PC-3 (cell line): ENCODE measurements around the gene RFC2. TPM values are rescaled to one million over a fixed set of nuclear protein-coding genes. Genes with fewer than 3 reads are reported as not detected.

Experiments used
- ATAC-seq: fragments of 200-7000 bp; cut with Tn5 transposase; 2 replicates; pipeline ENCODE4 v1.9.1; 2020; ENCODE audit warnings: mild to moderate bottlenecking, moderate library complexity
- BruUV-seq: library from RNA; stranded (reverse); fragments of 400-500 nt; replicated peaks from 2 replicates; lab custom pipeline; 2021; lab: Mats Ljungman, UMichigan
- CTCF ChIA-PET: fragments of 300-600 bp; sonication (Branson Sonifier 250); formaldehyde crosslinking; loops from one replicate; lab custom pipeline; 2022; ENCODE audit warnings: antibody characterized with exemption; lab: Charles Lee
- POLR2A ChIA-PET: fragments of 300-600 bp; sonication (Branson Sonifier 250); formaldehyde crosslinking; loops from one replicate; lab custom pipeline; 2022; ENCODE audit warnings: antibody characterized with exemption; ENCODE audit not compliant: unreplicated experiment; lab: Charles Lee
- DNase-seq: peaks from one replicate; pipeline ENCODE4 v3.0.0-alpha.2; 2015
- H2AFZ ChIP-seq: fragments of 300-600 bp; sonication (generic); 2 replicates; pipeline ENCODE4 v1.6.0; 2016; ENCODE audit warnings: antibody characterized with exemption, low read length
- H3F3A ChIP-seq: fragments of 300-600 bp; sonication (generic); one replicate; pipeline ENCODE4 v1.6.0; 2017; ENCODE audit warnings: antibody characterized with exemption, low read length, control low read depth, mild to moderate bottlenecking; ENCODE audit not compliant: unreplicated experiment
- H3K27ac ChIP-seq: fragments of 300-600 bp; sonication (generic); 2 replicates; pipeline ENCODE4 v1.5.1; 2016; ENCODE audit warnings: mild to moderate bottlenecking, low read length
- H3K27me3 ChIP-seq: fragments of 300-600 bp; sonication (generic); 2 replicates; pipeline ENCODE4 v1.6.1; 2016; ENCODE audit warnings: low read length, mixed read lengths
- H3K36me3 ChIP-seq: fragments of 300-600 bp; sonication (generic); 2 replicates; pipeline ENCODE4 v1.6.1; 2016; ENCODE audit warnings: low read depth, mixed run types, low read length, mixed read lengths
- H3K4me1 ChIP-seq: fragments of 300-600 bp; sonication (generic); 2 replicates; pipeline ENCODE4 v1.5.1; 2016; ENCODE audit warnings: low read length; ENCODE audit not compliant: insufficient read depth
- H3K4me2 ChIP-seq: fragments of 300-600 bp; sonication (generic); 2 replicates; pipeline ENCODE4 v1.6.0; 2016; ENCODE audit warnings: low read length
- H3K4me3 ChIP-seq: fragments of 300-600 bp; sonication (generic); 2 replicates; pipeline ENCODE4 v1.5.1; 2016; ENCODE audit warnings: mild to moderate bottlenecking, low read length, mixed read lengths
- H3K79me2 ChIP-seq: fragments of 300-600 bp; sonication (generic); 2 replicates; pipeline ENCODE4 v1.6.1; 2017; ENCODE audit warnings: low read length, mixed read lengths
- H3K9ac ChIP-seq: fragments of 300-600 bp; sonication (generic); 2 replicates; pipeline ENCODE4 v1.6.0; 2016; ENCODE audit warnings: mild to moderate bottlenecking, low read length
- H3K9me2 ChIP-seq: fragments of 300-600 bp; sonication (generic); replicated peaks from 2 replicates; pipeline ENCODE4 v1.6.1; 2016; ENCODE audit warnings: mixed run types, low read length, mixed read lengths
- H3K9me3 ChIP-seq: fragments of 300-600 bp; sonication (generic); 2 replicates; pipeline ENCODE4 v1.6.1; 2016; ENCODE audit warnings: low read length, mixed read lengths
- H4K20me1 ChIP-seq: fragments of 300-600 bp; sonication (generic); 2 replicates; pipeline ENCODE4 v1.6.1; 2016; ENCODE audit warnings: low read length, mixed read lengths
- CTCF ChIP-seq: fragments of 300-600 bp; sonication (generic); conservative IDR thresholded peaks from 2 replicates; pipeline ENCODE4 v1.5.1; 2017; ENCODE audit warnings: antibody characterized with exemption, low read depth, mild to moderate bottlenecking, low read length
- EZH2 ChIP-seq: fragments of 300-600 bp; sonication (generic); IDR thresholded peaks from one replicate; pipeline ENCODE4 v1.6.1; 2017; ENCODE audit warnings: antibody characterized with exemption, mild to moderate bottlenecking, low read length; ENCODE audit not compliant: unreplicated experiment
- EZH2phosphoT487 ChIP-seq: fragments of 300-600 bp; sonication (generic); IDR thresholded peaks from 2 replicates; pipeline ENCODE4 v1.6.1; 2018; ENCODE audit warnings: mild to moderate bottlenecking, antibody characterized with exemption, low read length, borderline replicate concordance
- intact Hi-C: fragments of 100-400 bp; cut with micrococcal nuclease; formaldehyde crosslinking; loops from 2 replicates; pipeline ENCODE4 v1.9.0; 2023
- total RNA-seq: library from RNA; depleted of rRNA; stranded (reverse); fragments of >200 nt; gene quantifications from 2 replicates; pipeline ENCODE4 v1.2.3, GENCODE V29; 2014

Gene RFC2
- total RNA-seq, 1 experiment from 2014 or later: 60.4 TPM

- no TSS peak for BruUV-seq
- H3K27me3 ChIP-seq: no peaks in the 10 kb centered on the region
- H3K4me2 ChIP-seq: no peak overlapping the region
- no peak overlapping the region for H3K4me3 ChIP-seq
- CTCF ChIA-PET: no interaction called here
- no peak for TF ChIP-seq CTCF
- H3K4me1 ChIP-seq: peaks cover 1% of the 10 kb centered on the region
- POLR2A ChIA-PET: no interaction called here
- no peak overlapping the region for H2AFZ ChIP-seq
- H3K9me2 ChIP-seq: no peaks in the 10 kb centered on the region
- no peaks in the 10 kb centered on the region for H4K20me1 ChIP-seq
- H3K27ac ChIP-seq: no peak overlapping the region
- intact Hi-C loops: no loop called here
- H3K36me3 ChIP-seq: no peaks in the 10 kb centered on the region
- H3K9me3 ChIP-seq: no peaks in the 10 kb centered on the region
- no peak overlapping the region for H3K9ac ChIP-seq
- H3K79me2 ChIP-seq: peaks cover 18% of the 10 kb centered on the region
- no peak for DNase-seq
- ATAC-seq: no peak
- H3F3A ChIP-seq: no peaks in the 10 kb centered on the region
Observed at GRCh38 chr7:74300926-74301325, 46.7 kb upstream of the RFC2 start.

GRCh38 chr7:74299401-74299800 lies 45.2 kb upstream of the RFC2 start:
- no peak for DNase-seq
- no peak for ATAC-seq
- intact Hi-C loops: no loop called here
- Histone ChIP-seq H3K79me2 (peaks cover 31% of the 10 kb centered on the region), H3K36me3 (no peaks in the 10 kb centered on the region), H3K9ac (no peak overlapping the region), H2AFZ (no peak overlapping the region), H4K20me1 (no peaks in the 10 kb centered on the region; the same call in 1 of the 2 replicates), H3K27ac (no peak overlapping the region), H3K9me2 (no peaks in the 10 kb centered on the region), H3F3A (no peaks in the 10 kb centered on the region), H3K4me1 (no peaks in the 10 kb centered on the region; the same call in 1 of the 2 replicates), H3K27me3 (no peaks in the 10 kb centered on the region), H3K4me2 (no peak overlapping the region), H3K4me3 (no peak overlapping the region), H3K9me3 (no peaks in the 10 kb centered on the region)
- ChIA-PET POLR2A (no interaction called here), CTCF (no interaction called here)
- no TSS peak for BruUV-seq
- no peak for TF ChIP-seq EZH2phosphoT487
- no peak for TF ChIP-seq CTCF
- TF ChIP-seq EZH2: no peak

- no peak for TF ChIP-seq EZH2
- no peak for TF ChIP-seq CTCF
- no peak for TF ChIP-seq EZH2phosphoT487
- Histone ChIP-seq H3K9me3 (no peaks in the 10 kb centered on the region), H3K4me2 (no peak overlapping the region), H3K36me3 (no peaks in the 10 kb centered on the region), H2AFZ (no peak overlapping the region), H3K4me1 (no peaks in the 10 kb centered on the region; the same call in 1 of the 2 replicates), H3K79me2 (peaks cover 44% of the 10 kb centered on the region), H3K27ac (no peak overlapping the region), H3K4me3 (no peak overlapping the region), H3K9ac (no peak overlapping the region), H4K20me1 (peaks cover 4% of the 10 kb centered on the region; the same call in 1 of the 2 replicates), H3F3A (no peaks in the 10 kb centered on the region), H3K27me3 (no peaks in the 10 kb centered on the region), H3K9me2 (no peaks in the 10 kb centered on the region)
- 0 out of 2 replicates have a peak, but pooled peaks have one; percentile 16 for ATAC-seq
- CTCF ChIA-PET: interaction anchor here (0.7 to 1.2 kb wide), 2 partner anchors 91 to 644 kb away, joined by 3 read pairs; no protein-coding TSS in a partner anchor
- POLR2A ChIA-PET: interaction anchor here (0.6 kb wide), 1 partner anchor 9 kb away, joined by 4 read pairs; no protein-coding TSS in a partner anchor
- no TSS peak for BruUV-seq
- DNase-seq: no peak
- intact Hi-C loops: no loop called here
Observed at GRCh38 chr7:74297516-74298233, 43.5 kb upstream of the RFC2 start.
